ENCODE measurements around the gene ARL6IP6.
"Not testable (repeated sequence)": the region's sequence is repeated elsewhere in the genome, so short reads cannot be mapped to it uniquely, and the experiment has no call there.

The ARL6IP6 gene

DNA sequence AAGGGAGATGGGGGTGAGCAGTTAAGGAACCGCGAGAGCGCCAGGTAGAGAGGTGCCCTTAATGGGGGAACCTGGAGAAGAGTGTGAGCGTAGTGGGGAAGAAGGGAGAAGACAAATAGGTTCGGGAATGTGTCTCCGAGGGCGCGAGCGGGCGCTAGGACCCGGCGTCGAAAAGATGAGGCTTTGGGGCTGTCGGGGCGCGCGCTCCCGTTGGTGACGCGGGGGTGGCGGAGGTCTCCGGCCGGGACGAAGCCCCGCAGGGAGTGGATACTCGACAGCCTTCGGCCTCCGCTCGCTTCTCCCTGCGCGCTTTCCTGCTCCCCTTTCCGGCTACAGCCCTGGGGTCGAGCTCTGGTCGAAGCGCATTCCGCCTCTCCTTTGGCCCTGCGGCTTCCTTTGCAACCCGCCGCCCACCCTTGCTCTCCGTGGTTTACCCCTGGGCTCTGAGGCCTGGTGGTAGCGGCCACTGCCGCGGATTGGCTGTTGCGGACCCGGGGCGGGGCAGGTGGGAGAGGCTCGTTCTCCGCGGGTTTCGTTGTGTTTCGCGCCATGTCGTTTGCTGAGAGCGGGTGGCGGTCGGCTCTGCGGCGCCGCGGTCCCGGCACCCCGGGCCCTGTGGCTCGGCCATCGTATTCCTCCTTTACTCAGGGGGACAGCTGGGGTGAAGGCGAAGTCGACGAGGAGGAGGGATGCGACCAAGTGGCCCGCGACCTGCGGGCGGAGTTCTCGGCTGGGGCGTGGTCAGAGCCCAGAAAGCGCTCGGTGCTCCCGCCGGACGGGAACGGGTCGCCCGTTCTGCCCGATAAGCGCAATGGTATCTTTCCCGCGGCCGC lies at the start of gene ARL6IP6:
ARL6IP6 (plus strand) TSS at position 545 of the 833 bp plus-strand sequence; CDS start at position 550, 5 bp downstream.
- peak; percentile 91 for DNase-seq (ENCODE audit: low spot score)

DNA sequence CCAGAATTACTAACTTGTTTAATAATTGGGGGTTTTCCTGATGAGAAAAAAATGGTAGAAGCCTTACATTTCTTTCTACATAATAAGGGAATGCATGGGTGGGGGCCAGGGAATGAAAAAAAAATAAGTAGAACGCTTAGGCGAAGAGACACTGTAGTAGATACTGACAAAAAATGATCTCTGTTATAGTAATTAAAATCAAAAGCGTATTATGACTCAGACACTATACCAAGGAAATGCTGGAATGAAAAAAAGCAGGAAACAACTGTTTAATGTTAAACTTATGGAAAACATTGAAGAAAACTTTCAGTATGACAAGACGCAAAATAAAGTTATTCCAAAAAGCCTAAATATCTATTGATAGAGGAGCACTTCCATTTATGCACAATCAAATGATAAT lies 44.1 kb upstream of the ARL6IP6 start:
- DNase-seq (ENCODE audit: low spot score), result no peak

DNA sequence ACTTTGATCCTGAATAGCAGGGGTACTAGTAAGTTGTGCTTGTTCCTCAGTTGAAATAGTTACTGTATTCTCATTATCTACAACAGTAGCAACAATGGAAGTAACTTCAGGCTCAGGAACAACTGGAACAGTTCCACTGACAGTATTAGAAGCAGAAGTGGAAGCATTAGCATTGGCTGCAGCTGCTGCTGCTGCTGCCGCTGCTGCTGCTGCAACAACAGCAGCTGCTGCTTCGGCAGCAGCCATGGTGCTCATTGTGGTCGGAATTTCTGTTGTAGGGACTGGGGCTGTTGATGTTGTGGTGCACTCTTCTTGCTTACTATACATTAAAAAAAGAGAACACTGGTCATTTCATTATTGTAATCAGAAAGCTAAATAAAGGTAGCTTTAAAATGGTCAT lies 42.0 kb upstream of the ARL6IP6 start:
- no peak for DNase-seq (ENCODE audit: low spot score)

DNA sequence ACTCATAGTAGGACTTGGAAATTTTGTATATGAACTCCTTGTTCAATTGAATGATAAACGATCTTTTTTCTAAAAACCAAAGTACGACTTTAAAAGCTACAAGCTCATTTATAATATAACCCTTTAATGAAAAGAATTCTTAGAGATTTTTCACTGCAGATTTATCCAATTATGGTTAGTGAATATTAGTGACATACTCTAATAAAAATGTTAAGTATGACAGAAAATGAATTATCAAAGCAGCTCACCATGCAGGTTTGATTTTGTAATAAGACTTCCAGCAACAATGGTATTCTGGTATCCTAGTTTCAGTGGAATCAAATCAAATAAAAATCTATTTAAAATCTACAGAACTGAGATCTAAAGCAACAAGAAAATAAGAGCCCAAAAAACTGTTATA lies 39.6 kb upstream of the ARL6IP6 start:
- no peak for DNase-seq (ENCODE audit: low spot score)

DNA sequence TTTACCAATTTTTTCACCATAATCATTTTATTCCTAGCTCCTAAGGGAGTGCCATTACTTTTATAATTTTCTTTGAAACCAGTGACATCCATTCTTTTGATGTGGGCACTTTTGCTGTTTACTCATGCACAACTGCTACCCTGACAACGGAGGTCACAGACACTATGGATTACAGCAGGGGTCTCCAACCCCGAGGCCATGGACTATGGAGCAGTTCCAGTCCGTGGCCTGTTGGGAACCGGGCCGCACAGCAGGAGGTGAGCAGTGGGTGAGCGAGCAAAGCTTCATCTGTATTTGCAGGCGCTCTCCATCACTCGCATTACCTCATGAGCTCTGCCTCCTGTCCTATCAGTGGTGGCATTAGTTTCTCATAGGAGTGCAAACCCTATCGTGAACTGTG lies 35.8 kb upstream of the ARL6IP6 start:
- no peak for DNase-seq (ENCODE audit: low spot score)

DNA sequence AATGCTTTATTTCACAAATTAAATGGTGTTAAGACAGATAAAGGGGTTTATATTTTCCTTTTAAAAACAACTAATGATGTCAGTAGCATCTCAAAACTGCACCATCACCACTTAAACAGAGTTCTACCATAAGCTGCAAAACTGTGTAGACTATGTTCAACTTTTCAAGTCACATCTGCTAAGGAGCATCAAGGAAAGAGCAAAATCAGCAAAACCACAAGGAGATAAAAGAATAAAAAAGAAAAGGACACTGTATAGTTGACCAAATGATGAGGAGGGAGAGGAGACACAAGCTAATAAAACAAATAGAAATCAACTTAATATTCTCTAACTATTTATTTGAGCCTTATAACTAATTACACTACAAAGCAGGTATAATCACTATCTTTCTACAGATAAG lies 35.0 kb upstream of the ARL6IP6 start:
- no peak for DNase-seq (ENCODE audit: low spot score)

DNA sequence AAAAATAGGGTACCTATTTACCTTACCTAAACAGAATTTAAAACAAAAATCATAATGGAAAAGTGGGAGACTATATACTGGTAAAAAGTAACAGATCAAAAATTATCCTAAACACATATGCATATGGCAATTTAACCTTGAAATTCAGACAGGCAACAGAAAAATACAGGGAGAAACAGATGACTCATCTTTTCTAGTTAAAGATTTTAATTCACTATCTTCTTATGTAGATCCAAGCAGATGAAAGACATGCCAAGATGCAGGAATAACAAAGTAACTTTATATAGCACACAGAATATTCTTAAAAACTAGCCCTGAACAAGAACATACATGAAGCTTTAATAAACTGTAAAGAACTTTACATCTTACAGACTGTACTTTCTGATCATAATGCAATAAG lies 32.1 kb upstream of the ARL6IP6 start:
- no peak for DNase-seq (ENCODE audit: low spot score)

DNA sequence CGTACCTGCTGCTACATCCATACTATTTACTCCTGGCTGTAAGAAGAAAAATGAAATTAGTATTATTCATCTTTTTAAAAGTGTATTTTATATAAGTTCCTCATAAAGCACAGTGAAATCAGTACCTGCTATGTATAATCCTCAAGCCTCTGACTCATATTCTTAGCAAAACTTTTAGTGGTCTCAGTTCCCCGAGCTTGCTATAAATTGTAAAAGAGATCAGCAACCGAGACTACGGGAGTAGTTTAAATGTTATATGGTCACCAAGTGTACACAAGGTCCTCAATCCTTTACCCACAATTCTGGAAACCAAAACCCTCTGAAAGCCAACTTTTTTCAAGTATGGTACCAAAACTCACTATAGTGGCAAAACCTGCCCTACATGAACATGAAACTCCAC lies 25.4 kb upstream of the ARL6IP6 start:
- DNase-seq (ENCODE audit: low spot score), result no peak

DNA sequence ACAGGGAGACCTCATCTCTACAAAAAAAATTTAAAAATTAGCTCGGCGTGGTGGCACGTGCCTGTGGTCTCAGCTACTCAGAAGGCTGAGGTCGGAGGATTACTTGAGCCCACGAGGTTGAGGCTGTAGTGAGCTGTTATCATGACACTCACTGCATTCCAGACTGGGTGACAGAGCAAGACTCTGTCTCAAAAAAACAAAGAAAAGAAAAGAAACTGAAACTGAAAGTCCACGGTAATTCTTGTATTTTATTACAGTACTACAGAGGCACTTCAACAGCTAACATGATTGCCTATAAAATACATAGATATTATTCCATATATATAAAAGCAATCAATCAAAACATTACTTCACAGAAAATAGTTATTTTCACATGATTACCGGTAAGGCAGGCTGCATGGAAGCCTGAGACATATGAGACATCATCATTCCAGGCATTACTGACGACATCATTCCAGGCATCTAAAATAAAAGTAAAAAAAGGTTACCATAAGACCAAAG lies 24.2 kb upstream of the ARL6IP6 start:
- DNase-seq (ENCODE audit: low spot score), result peak; percentile 76

DNA sequence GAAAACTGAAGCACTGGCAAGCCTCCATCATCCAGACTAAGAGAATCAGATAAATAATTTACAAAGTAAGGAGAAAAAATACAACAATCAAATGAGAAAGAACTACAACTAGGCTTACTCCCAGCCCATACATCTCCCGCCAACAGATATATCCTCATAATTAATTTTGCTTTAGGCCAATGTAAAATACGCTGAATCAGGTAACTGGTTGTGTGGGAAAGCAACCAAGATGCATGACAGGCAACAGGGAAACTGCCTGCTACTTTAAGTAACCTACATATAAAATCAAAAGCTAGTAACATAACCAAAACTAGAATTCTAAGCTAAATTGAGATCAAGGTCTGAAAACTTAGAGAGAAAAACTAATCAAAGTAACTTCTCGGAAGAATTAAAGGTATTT lies 22.7 kb upstream of the ARL6IP6 start:
- DNase-seq (ENCODE audit: low spot score), result no peak

DNA sequence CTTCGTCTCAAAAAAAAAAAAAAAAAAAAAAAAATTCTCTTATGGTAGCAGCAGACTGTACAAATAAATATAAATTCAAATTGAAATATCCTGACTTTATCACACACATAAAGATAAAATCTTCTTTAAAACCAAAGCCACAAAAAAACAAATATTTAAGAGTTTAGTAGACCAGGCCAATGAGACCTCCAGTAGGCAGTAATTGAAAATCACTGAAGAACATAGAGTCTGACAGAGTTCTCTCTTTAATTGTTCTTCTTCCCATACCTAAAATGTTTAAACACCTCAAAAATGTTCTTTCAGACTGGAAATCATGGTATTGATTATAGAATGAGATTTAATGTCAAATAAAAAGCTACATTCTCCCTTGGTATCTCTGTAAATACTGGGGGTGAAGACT lies 21.9 kb upstream of the ARL6IP6 start:
- DNase-seq (ENCODE audit: low spot score), result no peak

DNA sequence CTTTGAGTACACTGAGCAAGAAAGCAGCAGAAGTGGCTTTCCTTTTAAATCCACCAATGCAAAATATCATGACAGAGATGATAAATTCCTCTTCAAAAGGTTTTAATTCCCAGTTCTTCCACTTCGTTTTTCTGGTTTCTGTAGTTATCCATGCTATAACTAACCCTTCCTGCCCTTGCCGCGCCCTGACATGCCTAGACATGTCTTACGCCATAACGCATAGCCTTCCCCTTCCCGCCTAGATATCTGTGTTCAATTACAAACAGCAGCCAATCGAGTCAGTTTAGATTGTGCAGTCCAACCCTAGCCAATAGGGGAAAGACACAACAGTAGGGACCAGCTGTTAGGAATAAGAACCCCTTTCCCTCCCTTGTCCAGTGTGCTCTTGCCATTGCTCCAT lies 17.2 kb upstream of the ARL6IP6 start:
- no peak for DNase-seq (ENCODE audit: low spot score)

DNA sequence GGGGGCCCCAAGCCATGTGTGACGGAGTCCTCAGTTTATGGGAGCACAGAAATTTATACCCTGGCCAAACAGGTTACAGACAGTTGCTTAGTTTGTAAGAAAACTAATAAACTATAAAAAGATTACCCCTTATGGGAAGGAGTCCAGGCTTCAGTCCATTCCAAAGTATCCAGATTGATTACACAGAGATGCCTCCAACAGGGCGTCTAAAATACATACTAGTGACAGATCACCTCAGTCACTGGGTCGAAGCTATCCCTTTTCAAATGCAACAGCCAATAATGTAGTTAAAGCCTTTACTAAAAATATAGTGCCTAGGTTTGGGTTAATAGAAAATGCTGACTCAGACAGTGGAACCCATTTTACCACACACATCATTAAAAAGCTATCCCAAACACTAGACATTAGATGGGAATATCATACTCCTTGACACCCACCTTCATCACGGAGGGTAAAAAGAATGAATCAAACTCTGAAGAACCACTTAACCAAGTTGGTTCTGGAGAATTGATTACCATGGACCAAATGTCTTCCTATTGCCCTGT lies 11.9 kb upstream of the ARL6IP6 start:
- no peak for DNase-seq (ENCODE audit: low spot score)

DNA sequence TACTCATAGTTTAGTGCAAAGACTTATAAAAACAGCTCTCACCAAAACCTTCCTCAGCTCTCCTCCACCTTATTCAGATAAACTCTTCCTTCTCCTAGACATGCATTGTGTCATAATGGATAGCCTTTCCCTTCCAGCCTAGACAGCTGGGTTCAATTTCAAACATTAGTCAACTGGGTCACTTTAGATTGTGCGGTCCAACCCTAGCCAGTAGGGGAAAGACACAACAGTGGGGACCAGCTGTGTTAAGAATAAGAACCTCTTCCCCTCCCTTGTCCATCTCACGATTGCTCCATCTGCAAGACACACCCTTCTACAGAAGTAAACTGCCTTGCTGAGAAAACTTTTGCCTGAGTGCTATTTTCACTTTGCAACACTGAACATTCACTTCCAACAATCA lies 9.7 kb upstream of the ARL6IP6 start:
- no peak for DNase-seq (ENCODE audit: low spot score)

DNA sequence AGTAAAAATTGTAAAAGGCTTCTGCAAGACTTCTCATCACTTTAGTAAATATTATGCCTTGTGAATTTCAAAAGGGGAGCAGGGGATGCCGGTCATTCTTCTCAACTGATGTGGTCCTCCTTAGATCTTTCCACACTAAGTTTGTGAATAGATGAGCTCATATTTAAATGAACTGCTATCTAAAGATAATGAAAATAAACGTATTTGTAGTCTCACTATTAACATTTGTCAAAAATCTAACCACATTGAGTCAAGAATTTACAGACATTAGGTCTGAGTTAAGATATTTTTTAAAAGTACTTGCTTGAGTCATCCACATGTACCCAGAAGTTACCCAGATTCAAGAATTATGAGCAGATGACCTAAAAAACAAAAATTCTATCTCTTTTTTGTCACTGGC lies 7.7 kb upstream of the ARL6IP6 start:
- DNase-seq (ENCODE audit: low spot score), result no peak

DNA sequence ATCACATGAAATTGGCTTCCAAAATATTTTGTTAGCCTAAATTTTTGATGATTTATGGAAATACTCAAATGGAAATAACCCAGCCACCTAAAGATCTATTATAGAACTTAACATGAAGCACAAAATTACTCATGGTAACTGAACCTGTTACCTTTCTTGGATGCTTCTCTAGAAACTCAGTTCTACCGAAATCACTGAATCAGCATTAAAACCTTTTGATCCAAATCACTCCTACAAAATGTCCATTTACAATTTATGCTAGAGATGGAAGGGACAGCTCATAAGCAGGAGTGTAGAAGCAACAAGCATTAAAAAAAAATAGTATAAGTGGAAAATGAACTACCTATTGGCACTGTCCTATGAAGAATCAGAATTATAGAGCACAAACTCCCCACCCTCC lies 3.3 kb upstream of the ARL6IP6 start:
- DNase-seq (ENCODE audit: low spot score), result no peak

DNA sequence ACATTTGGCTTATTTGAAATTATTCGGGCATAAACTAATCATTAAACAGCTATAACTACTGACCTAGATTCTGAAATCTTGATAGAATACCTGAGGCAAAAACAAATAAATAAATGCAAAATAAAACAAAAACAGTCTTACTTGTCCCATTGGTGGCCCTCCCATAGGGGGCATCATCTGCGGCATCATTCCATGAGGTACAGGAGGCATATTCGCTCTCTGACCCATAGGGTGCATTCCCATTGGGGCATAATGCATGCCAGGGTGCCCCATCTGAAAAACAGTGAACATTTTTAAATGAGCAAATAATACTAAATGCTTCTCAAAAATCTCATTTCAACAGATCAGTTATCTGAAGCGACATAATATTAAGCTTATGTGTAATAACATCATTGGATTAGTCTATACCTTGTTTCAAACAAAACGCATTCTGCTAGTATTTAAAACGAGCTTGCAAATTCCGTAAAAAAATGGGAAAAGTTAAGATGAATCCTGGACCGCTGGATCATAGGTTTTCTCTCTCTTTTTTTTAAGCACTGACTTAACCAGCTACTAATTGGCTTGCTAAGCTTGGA lies 2.5 kb upstream of the ARL6IP6 start:
- DNase-seq (ENCODE audit: low spot score), result peak; percentile 66

DNA sequence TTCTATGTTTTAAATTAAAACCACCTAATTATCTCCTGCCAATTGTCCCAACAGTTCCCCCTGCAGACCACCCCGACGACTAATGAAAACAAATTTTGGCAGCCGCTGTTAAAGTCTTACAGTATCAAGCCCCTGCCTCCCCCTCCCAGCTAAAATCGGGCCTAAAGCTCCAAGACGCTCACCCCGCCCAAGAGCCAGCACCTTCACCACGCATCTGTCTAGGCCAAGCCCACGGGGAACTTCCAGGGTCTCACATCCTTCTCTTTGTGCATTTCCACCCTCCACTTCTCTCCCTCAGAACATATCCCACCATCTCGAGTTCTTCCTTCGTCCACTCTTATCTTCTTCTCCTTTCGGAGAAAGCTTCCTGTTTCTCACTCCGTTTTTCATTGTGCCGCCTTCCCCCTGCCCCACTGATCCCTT lies 1.6 kb upstream of the ARL6IP6 start:
- no peak for DNase-seq (ENCODE audit: low spot score)

DNA sequence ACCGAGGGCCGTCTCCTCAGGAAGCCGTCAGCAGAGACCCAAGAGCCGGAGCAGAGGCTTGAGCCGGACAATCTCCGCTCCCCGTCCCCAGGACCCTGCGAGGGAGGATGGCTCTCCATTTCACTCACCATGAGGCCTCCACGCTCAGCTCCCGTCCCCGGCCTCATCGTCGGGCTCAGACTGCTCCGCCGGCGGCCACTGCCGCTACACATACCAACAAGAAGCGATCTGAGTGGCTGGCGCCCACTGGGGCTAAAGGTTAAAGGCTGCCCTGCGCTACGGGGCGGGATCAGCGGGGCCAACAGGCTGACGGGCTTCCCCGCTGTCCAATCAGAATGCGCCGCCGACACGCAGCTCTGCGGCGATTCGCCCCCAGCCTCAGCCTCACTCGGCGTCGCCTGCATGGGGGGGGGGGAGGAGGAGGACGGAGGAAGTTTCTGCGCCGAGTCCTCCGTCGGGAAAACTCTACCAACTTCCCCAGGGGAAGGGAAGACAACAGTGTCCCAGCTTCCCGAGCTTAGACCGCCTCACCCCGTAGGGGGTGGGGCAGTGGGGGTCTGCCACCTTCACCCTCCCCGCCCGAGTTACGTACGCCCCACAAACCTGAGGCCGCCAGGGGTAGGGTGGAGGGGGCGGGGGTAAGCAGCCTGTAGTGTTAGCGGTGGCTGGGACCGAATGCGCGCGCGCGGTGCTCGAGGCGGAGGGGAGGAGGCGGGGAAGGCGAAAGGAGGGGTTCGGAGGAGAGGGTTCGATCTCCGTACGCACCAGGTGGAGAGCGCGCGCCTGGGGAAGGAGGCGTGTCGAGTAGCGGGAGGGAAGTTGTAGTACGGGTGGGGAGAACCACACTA lies 968 bp upstream of the ARL6IP6 start, which contains the start of gene PRPF40A:
PRPF40A (minus strand) TSS at position 234 of the 848 bp plus-strand sequence; CDS start at position 212, 22 bp downstream.
- DNase-seq (ENCODE audit: low spot score), result peak; percentile 98

DNA sequence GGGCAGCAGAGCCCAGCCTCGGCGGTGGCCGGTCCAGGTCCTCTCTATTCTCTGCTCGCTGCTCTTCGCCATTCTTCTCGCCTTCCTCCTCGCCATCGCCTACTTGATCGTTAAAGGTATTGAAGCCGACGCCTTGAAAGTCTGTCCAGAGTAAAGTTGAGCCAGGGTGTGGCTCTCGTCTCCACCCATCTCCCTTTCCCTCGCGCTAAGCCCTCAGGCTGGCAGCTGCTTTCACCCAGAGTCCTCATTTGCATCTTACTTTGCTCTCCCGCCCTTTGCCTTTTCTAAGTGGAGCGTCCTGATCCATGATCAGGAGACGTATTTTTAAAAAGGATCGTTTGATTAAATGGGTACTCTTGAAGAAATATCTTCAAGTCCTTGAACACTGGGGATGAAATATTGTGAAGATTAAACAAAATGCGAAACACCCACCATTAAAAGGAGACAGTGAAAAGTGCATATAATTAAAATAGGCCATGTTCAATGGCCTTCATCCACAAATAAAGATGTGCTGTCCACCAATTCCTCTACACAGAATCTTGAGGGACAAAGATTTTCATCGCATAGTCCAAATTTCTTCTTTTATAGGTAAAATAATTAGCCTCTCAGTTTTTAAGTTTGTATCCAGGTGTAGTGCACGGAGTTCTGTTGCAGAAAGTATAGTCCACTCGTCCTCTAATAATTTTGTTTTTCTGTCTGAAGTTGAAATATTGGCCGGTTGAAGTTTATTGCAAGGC lies 657 bp downstream of the ARL6IP6 start:
- DNase-seq (ENCODE audit: low spot score), result peak; percentile 68

DNA sequence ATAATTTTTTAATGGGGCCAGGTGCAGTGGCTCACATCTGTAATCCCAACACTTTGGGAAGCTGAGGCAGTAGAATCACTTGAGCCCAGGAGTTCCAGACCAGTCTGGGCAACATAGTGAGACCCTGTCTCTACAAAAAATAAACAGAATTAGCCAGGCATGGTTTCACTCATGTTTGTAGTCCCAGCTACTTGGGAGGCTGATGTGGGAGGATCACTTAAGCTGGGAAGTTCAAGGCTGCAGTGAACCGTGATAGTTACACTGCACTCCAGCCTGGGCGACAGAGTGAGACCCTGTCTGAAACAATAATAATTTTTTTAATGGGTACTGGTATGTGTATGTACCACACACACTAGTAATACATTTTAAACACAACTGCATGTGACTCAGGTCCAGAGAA lies 2.4 kb downstream of the ARL6IP6 start:
- no peak for DNase-seq (ENCODE audit: low spot score)

DNA sequence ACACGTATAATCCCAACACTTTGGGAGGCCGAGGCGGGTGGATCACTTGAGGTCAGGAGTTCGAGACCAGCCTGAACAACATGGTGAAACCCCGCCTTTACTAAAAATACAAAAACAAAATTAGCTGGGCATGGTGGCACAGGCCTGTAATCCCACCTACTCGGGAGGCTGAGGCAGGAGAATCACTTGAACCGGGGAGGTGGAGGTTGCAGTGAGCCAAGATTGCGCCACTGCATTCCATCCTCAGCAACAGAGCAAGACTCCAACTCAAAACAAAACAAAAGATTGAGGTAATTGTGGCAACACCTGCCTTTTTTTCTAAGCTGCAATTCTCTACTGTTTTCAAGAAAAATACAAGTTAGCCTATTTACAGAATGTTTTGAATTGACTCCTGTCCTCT lies 4.2 kb downstream of the ARL6IP6 start:
- not testable (repeated sequence) for DNase-seq (ENCODE audit: low spot score)
